CD4-positive, alpha-beta T cell (primary cell): ENCODE measurements around the gene AHDC1. TPM values are rescaled to one million over a fixed set of nuclear protein-coding genes. Genes with fewer than 3 reads are reported as not detected.

Source experiments
- ATAC-seq: fragments of 200-7000 bp; cut with Tn5 transposase; one replicate; pipeline ENCODE4 v1.10.0; 2022; ENCODE audit warnings: mild to moderate bottlenecking; ENCODE audit not compliant: poor library complexity
- CTCF ChIA-PET: fragments of 350-600 bp; sonication (Branson Sonifier 250); formaldehyde crosslinking; loops from one replicate; lab custom pipeline; 2021; ENCODE audit warnings: antibody characterized with exemption, inconsistent platforms; lab: Charles Lee
- POLR2A ChIA-PET: fragments of 350-600 bp; sonication (Branson Sonifier 250); formaldehyde crosslinking; loops from one replicate; lab custom pipeline; 2021; ENCODE audit warnings: antibody characterized with exemption, inconsistent platforms; lab: Charles Lee
- DNase-seq, 14 experiments: peaks; one replicate each; pipeline ENCODE4 v3.0.0-alpha.2; 2013 to 2020; ENCODE audit warnings: mixed read lengths in 2 of 14
- H3K27ac ChIP-seq, 2 donors: one replicate each; pipeline versions ENCODE4 v1.5.1 to v1.7.0; 2013; ENCODE audit warnings: low read length in 2 of 2, low read depth in 1 of 2, mild to moderate bottlenecking in 1 of 2
- H3K27me3 ChIP-seq, 2 experiments: 1 replicate in 1 of 2; 2 replicates in 1 of 2; pipeline versions ENCODE4 v1.6.1 to v1.7.0; 2013; ENCODE audit warnings: low read length in 2 of 2, control low read depth in 1 of 2, mild to moderate bottlenecking in 1 of 2, moderate library complexity in 1 of 2; ENCODE audit not compliant: insufficient read depth in 2 of 2, control insufficient read depth in 1 of 2
- H3K36me3 ChIP-seq: one replicate; pipeline ENCODE4 v1.6.1; 2013; ENCODE audit warnings: low read length, control low read depth; ENCODE audit not compliant: insufficient read depth
- H3K4me1 ChIP-seq: one replicate; pipeline ENCODE4 v1.6.1; 2013; ENCODE audit warnings: low read length, control low read depth; ENCODE audit not compliant: insufficient read depth
- H3K4me3 ChIP-seq: one replicate; pipeline ENCODE4 v1.5.1; 2013; ENCODE audit warnings: mild to moderate bottlenecking, low read length, moderate library complexity
- H3K9me3 ChIP-seq, 2 experiments: 1 replicate in 1 of 2; 2 replicates in 1 of 2; pipeline versions ENCODE4 v1.6.1 to v1.7.0; 2013; ENCODE audit warnings: low read length in 2 of 2, mild to moderate bottlenecking in 2 of 2, control low read depth in 1 of 2, moderate library complexity in 1 of 2; ENCODE audit not compliant: control insufficient read depth in 1 of 2, insufficient read depth in 1 of 2
- H3K27ac Mint-ChIP-seq: one replicate; pipeline ENCODE4 v1.8.0; 2020; ENCODE audit warnings: mixed read lengths
- H3K27me3 Mint-ChIP-seq: one replicate; pipeline ENCODE4 v1.8.0; 2021; ENCODE audit warnings: mixed read lengths
- H3K36me3 Mint-ChIP-seq: one replicate; pipeline ENCODE4 v1.8.0; 2021; ENCODE audit warnings: low read depth, mixed read lengths
- H3K4me1 Mint-ChIP-seq: one replicate; pipeline ENCODE4 v1.8.0; 2021; ENCODE audit warnings: low read depth, mixed read lengths
- H3K4me3 Mint-ChIP-seq: one replicate; pipeline ENCODE4 v1.8.0; 2020; ENCODE audit warnings: mild to moderate bottlenecking, mixed read lengths
- H3K9me3 Mint-ChIP-seq: one replicate; pipeline ENCODE4 v1.8.0; 2020; ENCODE audit warnings: mixed read lengths
- intact Hi-C, 2 experiments: fragments of 100-400 bp; cut with DNase I in 1 of 2; cut with micrococcal nuclease in 1 of 2; formaldehyde crosslinking; loops; one replicate each; pipeline versions ENCODE4 v1.15.1 to v1.9.0; 2023 to 2025; cut with DNase I, micrococcal nuclease
- total RNA-seq, 174 experiments: library from RNA in 2 of 174; stranded (reverse) in 2 of 174; gene quantifications; one replicate each; pipeline ENCODE4 v1.2.3 and lab custom pipeline; 2021 to 2026
- TF ChIP-seq, protein P1 (sequence below): fragments of 200-600 bp; IDR thresholded peaks from one replicate; pipeline ENCODE4 v1.8.0; 2022; ENCODE audit warnings: antibody characterized with exemption, mild to moderate bottlenecking

The AHDC1 gene
- total RNA-seq, 2 experiments from 2014 or later = 20.8 to 22.9 TPM

DNA sequence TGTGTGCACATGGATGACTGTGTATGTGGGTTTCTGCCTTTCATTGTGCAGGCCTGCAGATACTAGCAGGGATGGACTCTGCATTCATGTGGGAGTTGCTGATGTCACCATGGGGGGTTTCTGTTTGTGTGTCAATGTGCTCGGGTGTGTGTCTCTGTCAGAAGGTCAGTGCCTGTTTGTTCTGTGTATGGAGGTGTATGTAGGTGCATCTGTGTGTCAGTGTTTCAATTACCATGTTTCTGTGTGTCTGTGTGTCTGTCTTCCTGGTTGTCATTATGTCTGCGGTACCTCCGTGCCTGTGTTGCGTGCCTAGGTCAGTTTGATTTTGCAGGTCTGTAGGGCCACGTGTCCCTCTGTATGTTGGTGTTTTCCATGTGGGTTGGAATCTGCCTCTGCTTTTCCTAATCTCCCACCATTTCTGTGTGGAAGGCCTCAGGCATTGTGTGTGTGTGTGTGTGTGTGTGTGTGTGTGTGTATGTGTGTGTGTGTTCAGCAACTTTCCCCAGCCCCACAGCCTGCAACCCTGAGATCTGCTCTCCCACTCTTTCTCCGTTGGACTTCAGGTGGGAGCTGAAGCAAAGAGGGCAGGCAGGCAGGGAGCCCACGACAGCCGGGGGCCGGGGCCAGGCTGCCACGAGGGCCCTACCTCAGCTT is 77.2 kb downstream of the AHDC1 start:
- ChIA-PET CTCF (interaction anchor here (1.1 to 1.5 kb wide), 2 partner anchors 42 to 143 kb away, joined by 3 to 5 read pairs; no protein-coding TSS in a partner anchor), POLR2A (interaction anchor here (1.1 to 3.9 kb wide), 7 partner anchors 30 to 143 kb away, joined by 3 to 26 read pairs (median 6); partner anchors contain the start of genes AHDC1 and WASF2)
- Histone ChIP-seq H3K36me3 (peaks cover 4% of the 10 kb centered on the region), H3K27me3 (no peaks in the 10 kb centered on the region), H3K4me1 (peaks cover 74% of the 10 kb centered on the region), H3K27ac (peak overlapping the region; percentile 10 to 75), H3K9me3 (no peaks in the 10 kb centered on the region), H3K4me3 (peak overlapping the region; percentile 45)
- Mint-ChIP-seq H3K9me3 (no peaks in the 10 kb centered on the region), H3K4me1 (peaks cover 74% of the 10 kb centered on the region), H3K27me3 (no peaks in the 10 kb centered on the region), H3K36me3 (peaks cover 23% of the 10 kb centered on the region), H3K4me3 (peak overlapping the region; percentile 68), H3K27ac (peak overlapping the region; percentile 96)
- DNase-seq = peak in 2 of 14 experiments; percentile 38 to 41
- TF ChIP-seq, protein P1, sequence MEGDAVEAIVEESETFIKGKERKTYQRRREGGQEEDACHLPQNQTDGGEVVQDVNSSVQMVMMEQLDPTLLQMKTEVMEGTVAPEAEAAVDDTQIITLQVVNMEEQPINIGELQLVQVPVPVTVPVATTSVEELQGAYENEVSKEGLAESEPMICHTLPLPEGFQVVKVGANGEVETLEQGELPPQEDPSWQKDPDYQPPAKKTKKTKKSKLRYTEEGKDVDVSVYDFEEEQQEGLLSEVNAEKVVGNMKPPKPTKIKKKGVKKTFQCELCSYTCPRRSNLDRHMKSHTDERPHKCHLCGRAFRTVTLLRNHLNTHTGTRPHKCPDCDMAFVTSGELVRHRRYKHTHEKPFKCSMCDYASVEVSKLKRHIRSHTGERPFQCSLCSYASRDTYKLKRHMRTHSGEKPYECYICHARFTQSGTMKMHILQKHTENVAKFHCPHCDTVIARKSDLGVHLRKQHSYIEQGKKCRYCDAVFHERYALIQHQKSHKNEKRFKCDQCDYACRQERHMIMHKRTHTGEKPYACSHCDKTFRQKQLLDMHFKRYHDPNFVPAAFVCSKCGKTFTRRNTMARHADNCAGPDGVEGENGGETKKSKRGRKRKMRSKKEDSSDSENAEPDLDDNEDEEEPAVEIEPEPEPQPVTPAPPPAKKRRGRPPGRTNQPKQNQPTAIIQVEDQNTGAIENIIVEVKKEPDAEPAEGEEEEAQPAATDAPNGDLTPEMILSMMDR = no peak
- no peak for ATAC-seq
- intact Hi-C loops = loop anchor here in 1 of 2 experiments (10.0 kb wide), 1 partner anchor 138 kb away; no protein-coding TSS in a partner anchor

DNA sequence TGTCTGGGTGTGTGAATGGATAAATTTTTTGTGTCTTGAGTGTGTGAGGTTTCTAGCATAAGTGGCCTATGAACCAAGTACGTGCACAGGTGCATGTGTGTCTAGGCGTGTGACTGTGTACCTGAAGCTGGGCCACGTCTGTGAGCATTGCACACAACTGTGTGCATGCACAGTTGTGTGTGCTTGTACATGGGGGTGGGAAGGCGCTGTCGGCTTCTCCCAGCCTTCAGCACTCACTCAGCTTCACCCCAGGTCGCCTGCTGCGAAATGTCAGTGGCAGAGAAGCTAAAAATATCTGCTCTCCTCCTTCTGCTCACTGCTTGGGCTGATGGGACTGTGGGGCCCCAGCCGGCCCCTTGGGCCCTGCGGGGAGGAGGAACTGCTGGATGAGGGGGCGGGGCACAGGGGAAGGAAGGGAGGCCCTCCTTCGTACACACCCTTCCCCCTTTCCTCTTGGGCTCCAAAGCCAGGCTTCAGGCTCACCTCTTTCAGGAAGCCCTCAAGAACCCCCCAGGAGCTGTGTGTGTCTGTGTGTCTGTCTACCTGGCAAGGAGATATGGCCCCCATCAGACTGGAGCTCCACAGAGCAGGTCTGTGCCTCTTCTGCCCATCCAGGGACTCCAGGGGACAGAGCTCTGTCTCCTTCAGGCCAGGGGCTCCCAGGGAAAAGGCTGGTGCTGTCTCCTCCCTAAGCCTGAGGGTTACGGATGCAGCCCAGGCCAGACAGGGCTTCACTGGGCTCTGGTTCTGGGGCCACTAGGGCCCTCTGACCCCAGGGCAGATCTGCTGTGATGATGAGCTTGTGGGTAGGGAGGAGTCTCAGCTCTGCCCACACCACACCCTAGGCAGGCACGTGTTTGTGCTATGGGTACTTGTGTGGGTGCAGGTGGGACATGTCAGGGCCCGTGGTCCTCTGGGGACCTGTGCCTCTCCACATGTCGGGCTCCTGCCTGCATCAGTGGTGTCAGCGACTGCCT is 78.4 kb downstream of the AHDC1 start:
- peak overlapping the region; percentile 45 for H3K4me3 ChIP-seq
- Mint-ChIP-seq H3K27me3 (no peaks in the 10 kb centered on the region), H3K9me3 (no peaks in the 10 kb centered on the region), H3K36me3 (peaks cover 22% of the 10 kb centered on the region), H3K4me1 (peaks cover 85% of the 10 kb centered on the region), H3K4me3 (peak overlapping the region; percentile 68), H3K27ac (peak overlapping the region; percentile 96)
- DNase-seq (peak in 12 of 14 experiments; percentile 18 to 73 (median 53)), ATAC-seq (peak; percentile 7)
- no peaks in the 10 kb centered on the region for H3K9me3 ChIP-seq
- intact Hi-C loops = loop anchor here in 1 of 2 experiments (10.0 kb wide), 1 partner anchor 139 kb away; no protein-coding TSS in a partner anchor
- ChIA-PET CTCF (interaction anchor here (1.1 to 3.8 kb wide), 3 partner anchors 32 to 144 kb away, joined by 3 to 31 read pairs (median 5); no protein-coding TSS in a partner anchor), POLR2A (interaction anchor here (1.1 to 3.9 kb wide), 7 partner anchors 31 to 144 kb away, joined by 3 to 26 read pairs (median 6); partner anchors contain the start of genes AHDC1 and WASF2)
- no peaks in the 10 kb centered on the region for H3K27me3 ChIP-seq
- TF ChIP-seq, protein P1 = no peak
- H3K36me3 ChIP-seq = no peaks in the 10 kb centered on the region
- peak overlapping the region; percentile 30 to 75 for H3K27ac ChIP-seq
- peaks cover 82% of the 10 kb centered on the region for H3K4me1 ChIP-seq
